ENCODE results near the gene WDSUB1. TPM values are rescaled to one million over a fixed set of nuclear protein-coding genes. Genes with fewer than 3 reads are reported as not detected.

Gene WDSUB1
- total and polyA plus RNA-seq, 4 donors: 2.0 to 6.1 (median 4.4) TPM

GRCh38 chr2:159286709-159287441 lies 372 bp upstream of the WDSUB1 start:
- Histone ChIP-seq H3K4me3 (ENCODE audit: low read depth in 1 of 3, low read length in 3 of 3) (peak overlapping the region; percentile 32 to 87 (median 70)), H3K27ac (ENCODE audit: low read depth in 1 of 2, low read length in 2 of 2) (peak overlapping the region; percentile 91 to 94), H3K36me3 (ENCODE audit: control insufficient read depth in 4 of 4, insufficient read depth in 3 of 4, low read depth in 1 of 4, low read length in 3 of 4) (no peaks in the 10 kb centered on the region), H3K4me1 (ENCODE audit: control insufficient read depth in 4 of 4, insufficient read depth in 4 of 4, low read length in 3 of 4) (peaks cover 2 to 7% (median 5%) of the 10 kb centered on the region in 4 donors), H3K9ac (ENCODE audit: low read depth in 1 of 2, low read length in 2 of 2) (peak overlapping the region; percentile 24 to 63), H3K9me3 (ENCODE audit: control insufficient read depth in 4 of 4, low read length in 3 of 4) (no peaks in the 10 kb centered on the region), H3K27me3 (ENCODE audit: control insufficient read depth in 4 of 4, insufficient read depth in 4 of 4, low read length in 3 of 4) (no peaks in the 10 kb centered on the region)
- TF ChIP-seq EGR1 (IDR thresholded peaks at IDR 0.05; ENCODE audit: low read depth in 2 of 2) (no peak), REST (IDR thresholded peaks at IDR 0.05) (peak; percentile 65), FOXA2 (IDR thresholded peaks at IDR 0.05) (no peak), NR2F2 (IDR thresholded peaks at IDR 0.05) (peak; percentile 54), TAF1 (conservative IDR thresholded peaks at IDR 0.05) (peak; percentile 43), FOXA1 (IDR thresholded peaks at IDR 0.05) (no peak), YY1 (IDR thresholded peaks at IDR 0.05) (peak; percentile 69), HNF4A (conservative IDR thresholded peaks at IDR 0.05) (no peak), RAD21 (IDR thresholded peaks at IDR 0.05) (peak in 1 of 2 donors; percentile 11), ZBTB33 (IDR thresholded peaks at IDR 0.05) (no peak), HNF4G (IDR thresholded peaks at IDR 0.05) (no peak), JUND (IDR thresholded peaks at IDR 0.05) (no peak), SP1 (IDR thresholded peaks at IDR 0.05) (peak; percentile 54), ATF3 (IDR thresholded peaks at IDR 0.05) (no peak), RXRA (IDR thresholded peaks at IDR 0.05) (peak in 1 of 2 donors; percentile 39), GABPA (IDR thresholded peaks at IDR 0.05 in 1 of 2, conservative IDR thresholded peaks at IDR 0.05 in 1 of 2) (peak in 1 of 2 donors; percentile 45), CTCF (IDR thresholded peaks at IDR 0.05; ENCODE audit: low read depth, low read length, missing input control) (no peak), MAX (IDR thresholded peaks at IDR 0.05) (peak; percentile 66)
- WGBS: 1% methylated on average over 50 of the region's 50 CpGs
- DNase-seq (ENCODE audit: low spot score): peak; percentile 99
